DOHH2 (cell line): Measurements from ENCODE around the gene APBB3.

Experiments
- CTCF ChIP-seq: fragments of 200-600 bp; sonication (generic); IDR thresholded peaks from one replicate; pipeline ENCODE4 v1.5.1; 2014; ENCODE audit warnings: antibody characterized with exemption, mild to moderate bottlenecking, low read depth, low read length; ENCODE audit not compliant: poor library complexity, severe bottlenecking
- EZH2phosphoT487 ChIP-seq: fragments of 200-600 bp; sonication (generic); IDR thresholded peaks from 2 replicates; pipeline ENCODE4 v1.6.1; 2017; ENCODE audit warnings: borderline replicate concordance, mild to moderate bottlenecking, antibody characterized with exemption, low read length, moderate library complexity, mixed read lengths

GRCh38 chr5:140602147-140602546, 37.7 kb upstream of the APBB3 start:
- TF ChIP-seq CTCF (no peak), EZH2phosphoT487 (no peak)
